Activated naive CD4-positive, alpha-beta T cell treated with Interleukin-2 at 50 U/mL for 16 hours (primary cell): ENCODE data around the gene ID1.

ENCODE experiments used
- DNase-seq: peaks from one replicate; pipeline ENCODE4 v3.0.0-alpha.2; 2020

The ID1 gene, protein sequence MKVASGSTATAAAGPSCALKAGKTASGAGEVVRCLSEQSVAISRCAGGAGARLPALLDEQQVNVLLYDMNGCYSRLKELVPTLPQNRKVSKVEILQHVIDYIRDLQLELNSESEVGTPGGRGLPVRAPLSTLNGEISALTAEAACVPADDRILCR

DNA sequence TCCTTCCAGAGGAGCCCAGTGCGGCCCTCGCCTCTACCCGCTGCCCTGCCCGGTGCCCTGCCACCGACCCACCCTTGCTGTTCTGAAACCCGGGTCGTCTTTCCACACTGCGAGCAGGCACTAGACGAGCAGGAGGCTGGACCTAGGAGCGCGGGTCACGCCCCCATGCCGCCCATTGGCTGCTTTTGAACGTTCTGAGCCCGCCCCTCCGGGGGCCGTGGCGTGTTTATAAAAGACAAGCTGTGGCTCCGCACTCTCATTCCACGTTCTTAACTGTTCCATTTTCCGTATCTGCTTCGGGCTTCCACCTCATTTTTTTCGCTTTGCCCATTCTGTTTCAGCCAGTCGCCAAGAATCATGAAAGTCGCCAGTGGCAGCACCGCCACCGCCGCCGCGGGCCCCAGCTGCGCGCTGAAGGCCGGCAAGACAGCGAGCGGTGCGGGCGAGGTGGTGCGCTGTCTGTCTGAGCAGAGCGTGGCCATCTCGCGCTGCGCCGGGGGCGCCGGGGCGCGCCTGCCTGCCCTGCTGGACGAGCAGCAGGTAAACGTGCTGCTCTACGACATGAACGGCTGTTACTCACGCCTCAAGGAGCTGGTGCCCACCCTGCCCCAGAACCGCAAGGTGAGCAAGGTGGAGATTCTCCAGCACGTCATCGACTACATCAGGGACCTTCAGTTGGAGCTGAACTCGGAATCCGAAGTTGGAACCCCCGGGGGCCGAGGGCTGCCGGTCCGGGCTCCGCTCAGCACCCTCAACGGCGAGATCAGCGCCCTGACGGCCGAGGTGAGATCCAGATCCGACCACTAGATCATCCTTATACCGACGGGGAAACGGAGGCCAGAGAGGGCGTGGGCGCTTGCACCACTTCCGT, at the start of gene ID1:
TSS of gene ID1 (plus strand) at position 259 of the 871 bp plus-strand sequence. CDS start at position 358, 99 bp downstream.
- DNase-seq = peak; percentile 93

DNA sequence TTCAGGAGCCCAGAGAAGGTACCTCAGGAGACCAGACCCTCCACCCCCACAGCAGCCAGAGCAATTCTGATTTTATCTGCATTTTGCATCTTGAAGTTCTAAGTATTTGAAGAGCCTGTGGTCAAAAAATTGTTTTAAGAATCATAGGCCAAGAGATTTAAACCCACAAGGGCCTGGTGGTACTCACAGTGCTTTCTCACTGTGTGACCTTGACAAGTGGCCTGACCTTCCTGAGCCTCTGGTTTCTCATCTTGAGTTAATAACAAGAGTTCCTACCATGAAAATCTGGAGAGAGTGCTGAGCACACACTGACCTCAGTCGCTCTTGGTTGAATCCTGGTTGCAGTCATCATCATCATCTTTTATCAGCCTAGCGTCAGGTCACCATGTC, 45.4 kb upstream of the ID1 start:
- no peak for DNase-seq

DNA sequence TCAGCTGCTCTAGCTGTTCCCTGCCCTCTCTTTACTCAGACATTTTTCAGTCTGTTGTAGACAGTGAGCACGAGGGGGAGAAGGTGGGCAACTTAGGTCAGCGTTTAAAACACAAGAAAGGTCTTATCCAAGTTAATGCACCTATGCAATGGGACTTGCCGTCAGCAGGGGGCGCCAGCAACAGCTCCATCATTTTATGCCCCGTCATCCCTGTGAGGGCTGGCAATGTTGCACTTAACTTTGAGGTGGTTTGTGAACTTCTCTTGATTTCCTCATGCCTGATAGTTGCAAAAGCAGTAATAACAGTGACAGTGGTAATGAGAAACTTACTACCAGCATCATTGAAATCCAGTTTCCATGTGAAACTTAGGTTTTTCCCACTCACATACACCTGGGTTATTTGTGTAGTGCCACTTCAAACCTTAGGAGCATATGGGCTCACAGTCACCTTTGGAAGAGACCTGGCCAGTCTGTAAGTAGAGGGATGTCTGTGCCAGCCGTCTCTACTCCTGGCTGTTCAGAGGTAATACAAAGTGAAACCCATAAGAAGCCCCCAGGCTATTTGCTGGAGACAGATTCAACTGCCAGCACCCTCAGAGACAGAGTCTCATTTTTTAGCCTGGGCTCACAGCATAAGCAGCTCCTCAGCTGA, 44.9 kb upstream of the ID1 start:
- DNase-seq = peak; percentile 80

DNA sequence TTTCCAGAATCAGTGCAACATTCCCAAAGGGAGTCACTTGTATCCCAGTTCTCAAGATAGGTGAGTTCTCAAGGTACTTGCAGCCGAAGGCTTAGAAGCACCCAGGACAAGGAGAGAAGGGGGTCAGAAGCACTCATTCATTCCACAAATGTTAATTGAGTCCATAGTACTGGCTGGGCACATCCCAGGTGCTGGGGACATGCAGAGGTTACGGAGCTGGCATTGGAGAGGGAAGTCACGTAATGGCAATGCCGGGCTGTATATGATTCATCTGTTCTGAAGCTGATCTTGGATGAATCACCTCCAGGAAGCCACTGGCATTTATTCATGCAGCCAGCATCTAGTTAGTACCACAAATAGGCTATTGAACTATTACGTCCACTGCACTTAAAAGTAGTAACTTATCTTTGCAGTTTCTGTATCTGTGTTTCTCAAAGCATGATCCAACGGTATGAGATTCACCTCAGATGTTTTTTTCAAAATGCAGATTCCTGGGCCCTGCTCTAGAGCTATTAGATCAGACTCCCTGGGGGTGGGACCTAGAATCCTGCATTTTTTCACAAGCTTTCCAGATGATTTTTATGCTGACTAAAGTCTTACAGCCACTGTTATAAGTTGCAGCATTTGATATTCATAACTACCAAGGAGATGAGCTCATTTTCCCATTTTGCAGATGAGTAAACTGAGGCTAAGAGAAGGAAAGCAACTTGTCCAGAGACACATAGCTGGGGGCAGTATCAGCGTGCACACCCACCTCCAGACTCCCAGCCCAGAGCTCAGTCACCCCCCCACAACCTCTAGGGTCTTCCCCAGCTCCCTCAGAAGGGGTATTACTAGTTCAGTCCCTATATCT, 44.1 kb upstream of the ID1 start:
- DNase-seq = no peak

DNA sequence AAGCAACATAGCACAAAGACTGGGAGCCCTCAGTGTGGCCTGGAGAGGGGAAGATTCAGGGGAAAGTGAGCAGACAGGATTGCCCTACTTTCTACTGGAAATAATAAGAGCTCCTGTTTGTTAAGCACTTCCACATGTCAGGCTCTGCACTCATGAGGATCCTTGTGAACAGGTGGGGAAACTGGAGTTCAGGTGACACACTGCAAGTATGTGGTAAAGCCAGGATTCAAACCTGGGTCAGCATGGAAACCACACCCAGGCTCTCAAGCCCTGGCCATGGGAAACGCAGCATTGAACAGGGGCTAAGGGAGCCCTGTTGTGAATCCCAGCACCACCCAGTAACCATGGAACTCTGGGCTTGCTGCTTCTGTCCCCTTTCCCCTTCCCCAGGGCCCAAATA, 42.8 kb upstream of the ID1 start:
- DNase-seq = no peak

DNA sequence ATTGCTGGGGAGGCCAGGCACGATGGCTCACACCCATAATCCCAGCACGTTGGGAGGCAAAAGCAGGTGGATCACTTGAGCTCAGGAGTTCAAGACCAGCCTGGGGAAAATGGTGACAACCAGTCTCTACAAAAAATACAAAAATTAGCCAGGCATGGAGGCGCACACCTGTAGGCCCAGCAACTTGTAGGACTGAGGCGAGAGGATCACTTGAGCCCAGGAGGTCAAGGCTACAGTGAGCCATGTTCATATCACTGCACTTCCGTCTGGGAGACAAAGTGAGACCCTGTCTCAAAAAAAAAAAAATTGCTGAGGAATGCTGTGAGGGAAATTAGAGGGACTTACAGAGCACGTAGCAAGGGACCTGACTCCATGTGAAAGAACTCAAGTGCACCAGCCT, 40.8 kb upstream of the ID1 start:
- no peak for DNase-seq

DNA sequence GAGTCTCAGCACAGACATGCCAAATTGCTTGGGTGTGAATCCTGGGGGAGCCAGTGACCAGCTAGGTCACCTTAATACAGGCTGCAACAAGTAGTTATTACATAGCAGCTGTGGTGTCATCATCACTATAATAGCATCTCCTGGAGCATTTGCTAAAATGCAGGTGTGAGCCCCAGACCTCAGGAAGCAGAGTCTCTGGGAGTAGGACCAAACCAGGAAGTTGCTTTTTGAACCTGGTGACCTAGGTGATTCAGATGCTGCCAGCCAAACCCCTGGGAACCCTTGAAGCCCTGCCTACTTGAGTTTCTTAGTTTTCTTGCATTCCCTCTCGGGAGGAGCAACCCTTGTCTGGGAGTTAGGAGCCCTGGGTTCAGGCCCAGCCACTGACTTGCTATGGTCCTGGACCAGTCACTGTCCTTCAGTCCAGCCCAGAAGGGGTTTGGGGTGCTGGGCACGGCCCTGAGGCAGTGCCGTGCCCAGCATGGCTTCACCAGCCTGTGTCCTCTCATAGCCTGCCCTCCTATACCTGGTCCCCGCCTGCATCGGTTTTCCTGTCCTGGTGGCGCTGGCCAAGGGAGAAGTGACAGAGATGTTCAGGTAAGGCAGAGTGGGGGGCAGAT, 39.3 kb upstream of the ID1 start:
- DNase-seq = no peak

DNA sequence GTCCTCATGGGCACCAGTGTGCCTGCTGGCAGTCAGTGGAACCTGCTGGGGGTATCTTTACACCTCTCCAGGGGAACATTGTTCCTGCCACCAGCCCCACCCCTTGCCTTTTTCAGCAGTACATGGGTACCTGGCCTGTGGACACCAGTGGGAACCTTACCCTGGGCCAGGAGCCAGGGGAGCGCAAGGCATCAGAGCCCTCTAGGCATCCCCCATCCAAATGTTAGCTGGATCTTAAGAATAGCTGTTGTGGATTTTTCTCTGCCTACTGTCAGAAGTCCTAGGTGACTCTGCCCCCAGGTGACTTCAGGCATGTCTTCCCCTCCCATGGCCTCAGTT, 38.8 kb upstream of the ID1 start:
- DNase-seq = no peak

DNA sequence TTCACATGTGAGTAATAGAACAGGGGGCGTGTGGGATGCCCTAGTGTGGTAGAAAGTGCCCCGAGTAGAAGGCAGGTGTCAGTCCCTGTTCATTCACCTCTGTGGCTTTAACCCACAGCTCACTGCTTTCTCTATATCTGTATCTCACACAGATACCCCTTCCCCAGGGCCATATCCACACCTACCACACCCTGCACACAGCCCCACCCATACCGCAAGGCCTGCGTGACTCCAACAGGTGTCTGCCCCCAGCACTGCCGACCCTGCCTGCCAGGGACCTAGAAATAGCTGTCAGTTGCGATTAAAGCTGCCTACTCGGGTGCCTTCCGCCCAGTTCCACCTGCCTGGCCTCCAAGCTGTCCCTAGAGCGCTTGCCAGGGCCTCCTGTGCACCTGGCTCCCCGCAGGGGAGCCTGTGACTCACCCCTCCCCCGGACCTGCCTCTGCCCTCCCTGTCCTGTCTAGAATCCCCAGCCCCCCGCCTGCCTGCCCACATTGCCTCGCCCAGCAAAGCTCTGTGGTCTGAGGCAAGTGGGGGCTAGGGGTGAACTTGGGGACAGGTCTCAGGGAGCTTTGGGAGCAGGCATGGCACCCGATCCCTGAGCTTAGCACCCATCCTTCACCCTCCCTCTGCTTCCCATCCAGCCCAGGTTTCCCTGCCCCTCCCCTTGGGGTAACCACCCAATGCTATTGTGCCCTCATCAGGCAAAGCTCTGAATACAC, 38.3 kb upstream of the ID1 start:
- peak; percentile 34 for DNase-seq

DNA sequence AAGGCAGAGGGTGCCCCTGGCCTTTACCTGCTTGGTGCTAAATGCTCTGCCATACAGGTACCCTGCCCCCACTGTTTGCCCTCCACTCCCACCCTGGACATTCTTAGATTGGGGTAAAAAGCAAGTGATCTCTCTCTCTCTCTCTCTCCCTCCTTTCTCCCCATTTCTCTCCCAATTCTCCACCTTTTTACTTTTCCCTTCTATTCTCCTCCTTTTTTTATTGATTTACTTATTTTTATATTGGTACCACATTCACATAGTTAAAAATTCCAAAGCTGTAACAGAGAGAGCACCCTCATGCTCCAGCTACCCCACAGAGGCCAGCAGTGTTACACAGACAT, 37.7 kb upstream of the ID1 start:
- no peak for DNase-seq

DNA sequence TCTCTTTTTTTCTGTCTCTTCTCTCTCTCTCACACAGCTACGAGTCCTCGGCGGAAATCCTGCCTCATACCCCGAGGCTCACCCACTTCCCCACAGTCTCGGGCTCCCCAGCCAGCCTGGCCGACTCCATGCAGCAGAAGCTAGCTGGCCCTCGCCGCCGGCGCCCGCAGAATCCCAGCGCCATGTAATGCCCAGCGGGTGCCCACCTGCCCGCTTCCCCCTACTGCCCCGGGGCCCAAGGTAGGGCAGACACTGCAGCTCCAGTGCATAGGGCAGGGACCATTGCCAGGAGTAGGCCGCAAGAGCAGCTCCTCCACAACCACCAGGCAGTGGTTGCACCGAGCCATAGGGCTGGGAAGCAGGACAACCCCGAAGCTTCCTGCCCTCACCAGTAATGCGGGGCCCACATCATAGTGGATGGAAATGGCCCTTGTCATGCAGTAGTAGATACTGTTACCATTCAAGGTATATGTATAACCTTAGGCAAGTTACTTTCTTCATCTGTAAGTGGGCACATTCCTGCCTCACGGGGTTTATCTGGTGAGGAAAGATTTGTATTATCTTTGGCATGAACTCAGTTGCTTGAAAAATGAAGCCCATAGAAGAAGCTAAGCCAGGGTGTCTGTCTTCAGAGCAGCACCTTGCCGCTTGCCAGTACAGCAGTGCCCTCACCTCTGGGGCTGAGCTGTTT, 36.9 kb upstream of the ID1 start:
- no peak for DNase-seq

DNA sequence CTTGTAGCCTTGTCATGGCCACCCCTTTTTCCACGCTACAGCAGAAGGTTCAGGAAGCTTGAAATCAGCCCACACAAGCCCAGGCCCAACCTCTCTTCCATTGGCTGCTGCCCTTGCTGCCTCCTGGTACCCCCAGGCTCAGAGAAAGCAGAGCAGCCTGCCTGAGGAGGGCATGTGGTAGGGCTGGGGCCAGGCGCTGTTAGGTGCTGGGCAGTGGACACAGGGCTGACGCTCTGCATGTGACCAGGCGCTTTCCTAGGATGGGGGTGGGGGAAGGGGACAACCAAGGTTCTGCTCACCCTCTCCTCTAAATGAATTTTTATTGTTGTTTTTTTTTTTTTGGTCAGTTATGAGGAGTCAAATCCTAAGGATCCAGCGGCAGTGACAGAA, 36.3 kb upstream of the ID1 start:
- no peak for DNase-seq

DNA sequence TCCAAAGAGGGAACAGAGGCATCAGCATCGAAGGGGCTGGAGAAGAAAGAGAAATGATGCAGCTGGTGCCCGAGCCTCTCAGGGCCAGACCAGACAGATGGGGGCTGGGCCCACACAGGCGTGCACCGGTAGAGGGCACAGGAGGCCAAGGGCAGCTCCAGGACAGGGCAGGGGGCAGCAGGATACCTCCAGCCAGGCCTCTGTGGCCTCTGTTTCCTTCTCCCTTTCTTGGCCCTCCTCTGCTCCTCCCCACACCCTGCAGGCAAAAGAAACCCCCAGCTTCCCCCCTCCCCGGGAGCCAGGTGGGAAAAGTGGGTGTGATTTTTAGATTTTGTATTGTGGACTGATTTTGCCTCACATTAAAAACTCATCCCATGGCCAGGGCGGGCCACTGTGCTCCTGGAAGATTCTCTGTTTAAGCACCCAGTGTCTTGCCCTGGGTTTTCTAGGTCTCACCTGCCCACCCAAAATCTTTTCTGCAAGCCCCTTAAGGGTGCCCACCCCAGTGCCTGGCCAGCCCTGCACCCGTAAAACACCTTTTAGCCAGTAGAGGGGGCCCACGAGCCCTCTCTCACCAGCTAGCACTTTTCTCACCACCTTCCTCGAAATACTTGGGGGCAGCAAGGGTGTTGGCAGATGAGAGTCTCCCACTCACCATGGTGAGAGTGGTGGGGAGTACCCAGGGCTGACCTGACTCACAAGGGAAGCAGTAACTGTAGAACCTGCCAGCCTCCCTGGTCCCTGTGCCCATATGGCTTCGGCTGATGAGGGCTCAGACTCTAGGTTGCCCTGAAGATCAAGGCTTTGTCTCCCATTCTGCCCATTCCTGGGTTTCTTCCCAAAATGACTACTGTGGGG, 35.7 kb upstream of the ID1 start:
- peak; percentile 69 for DNase-seq

DNA sequence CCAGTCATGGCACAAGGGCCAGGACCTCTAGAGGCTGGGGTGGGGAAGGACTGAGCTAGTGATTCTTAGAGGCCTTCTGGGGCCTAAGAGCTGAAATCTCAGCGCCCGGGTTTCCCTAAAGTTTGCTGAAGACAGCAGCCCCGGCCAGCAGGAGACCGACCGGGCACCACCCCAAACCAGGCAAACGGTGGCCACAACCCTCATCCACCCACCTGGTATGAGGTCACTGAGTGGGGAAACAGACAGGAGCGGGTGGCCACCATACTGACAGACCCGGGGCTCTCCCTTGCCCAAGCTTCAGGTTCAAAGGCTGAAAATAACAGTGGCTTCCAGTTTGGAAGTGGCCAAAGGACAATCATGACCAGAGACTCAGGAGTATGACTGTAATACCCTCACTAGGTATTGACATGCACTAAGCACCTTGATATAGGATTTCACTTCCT, 35.0 kb upstream of the ID1 start:
- no peak for DNase-seq

DNA sequence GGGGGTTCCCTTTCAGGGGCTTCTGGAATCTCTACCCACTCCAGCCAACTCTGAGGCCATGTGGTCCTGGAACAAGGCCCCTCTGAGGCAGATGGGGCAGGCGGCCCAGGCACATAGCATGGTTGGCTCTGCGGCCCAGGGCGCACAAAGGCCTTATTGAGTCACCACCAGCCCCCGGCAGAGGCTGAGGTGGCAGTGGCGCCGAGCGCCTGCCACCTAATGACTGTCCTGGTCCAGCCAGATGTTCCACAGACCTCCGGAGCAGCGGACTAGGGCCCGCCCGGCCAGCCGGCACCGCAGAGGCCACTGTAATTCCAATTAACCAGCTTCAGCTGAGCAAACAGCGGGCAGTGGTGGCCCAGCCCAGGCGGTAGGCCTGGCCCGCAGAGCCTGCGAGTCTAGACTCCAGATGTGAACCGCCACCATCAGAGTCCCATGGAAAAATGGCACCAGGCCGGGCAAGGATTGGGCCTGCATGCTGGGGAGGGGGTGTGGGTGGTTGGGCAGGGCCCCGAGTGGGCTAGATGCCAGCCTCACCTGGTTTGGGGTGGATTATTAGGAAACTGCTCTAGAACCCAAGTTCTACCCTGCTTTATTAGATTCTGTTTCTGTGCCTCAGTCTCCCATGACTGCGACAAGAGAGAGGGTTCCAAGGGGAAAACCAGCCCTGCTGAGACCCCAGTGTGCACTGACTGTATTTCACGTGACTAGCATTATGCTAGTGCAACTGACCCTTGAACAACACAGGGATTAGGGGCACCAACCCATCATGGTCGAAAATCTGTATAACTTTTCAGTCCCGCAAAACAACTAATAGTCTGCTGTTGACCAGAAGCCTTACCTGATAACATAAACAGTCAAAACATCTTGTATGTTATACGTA, 34.1 kb upstream of the ID1 start:
- DNase-seq = no peak

DNA sequence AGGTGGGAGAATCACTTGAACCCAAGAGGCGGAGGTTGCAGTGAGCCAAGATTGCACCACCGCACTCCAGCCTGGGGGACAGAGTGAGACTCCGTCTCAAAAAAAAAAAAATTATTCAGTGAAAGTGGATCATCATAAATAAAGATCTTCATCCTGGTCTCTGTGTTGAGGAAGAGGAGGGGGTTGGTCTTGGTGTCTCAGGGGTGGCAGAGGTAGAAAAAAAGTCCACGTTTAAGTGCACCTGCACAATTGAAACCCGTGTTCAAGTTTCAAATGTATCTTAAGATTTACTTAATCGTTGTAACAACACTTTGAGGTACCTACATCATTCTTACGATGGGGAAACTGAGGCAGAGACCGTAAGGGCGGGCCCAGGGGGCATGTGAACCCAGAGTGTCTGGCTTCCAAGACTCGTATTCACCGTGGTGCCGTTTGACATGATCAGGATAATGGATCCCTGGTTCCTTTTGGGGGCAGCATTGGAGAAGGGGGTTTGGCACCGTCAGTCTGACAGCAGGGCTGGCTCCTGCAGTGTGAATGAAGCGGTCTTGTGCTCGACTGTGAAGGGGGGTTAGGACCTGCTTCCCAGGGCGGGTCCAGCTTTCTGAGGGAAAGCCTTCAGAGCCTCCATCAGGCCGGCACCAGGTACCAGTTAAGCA, 32.9 kb upstream of the ID1 start:
- DNase-seq = no peak

DNA sequence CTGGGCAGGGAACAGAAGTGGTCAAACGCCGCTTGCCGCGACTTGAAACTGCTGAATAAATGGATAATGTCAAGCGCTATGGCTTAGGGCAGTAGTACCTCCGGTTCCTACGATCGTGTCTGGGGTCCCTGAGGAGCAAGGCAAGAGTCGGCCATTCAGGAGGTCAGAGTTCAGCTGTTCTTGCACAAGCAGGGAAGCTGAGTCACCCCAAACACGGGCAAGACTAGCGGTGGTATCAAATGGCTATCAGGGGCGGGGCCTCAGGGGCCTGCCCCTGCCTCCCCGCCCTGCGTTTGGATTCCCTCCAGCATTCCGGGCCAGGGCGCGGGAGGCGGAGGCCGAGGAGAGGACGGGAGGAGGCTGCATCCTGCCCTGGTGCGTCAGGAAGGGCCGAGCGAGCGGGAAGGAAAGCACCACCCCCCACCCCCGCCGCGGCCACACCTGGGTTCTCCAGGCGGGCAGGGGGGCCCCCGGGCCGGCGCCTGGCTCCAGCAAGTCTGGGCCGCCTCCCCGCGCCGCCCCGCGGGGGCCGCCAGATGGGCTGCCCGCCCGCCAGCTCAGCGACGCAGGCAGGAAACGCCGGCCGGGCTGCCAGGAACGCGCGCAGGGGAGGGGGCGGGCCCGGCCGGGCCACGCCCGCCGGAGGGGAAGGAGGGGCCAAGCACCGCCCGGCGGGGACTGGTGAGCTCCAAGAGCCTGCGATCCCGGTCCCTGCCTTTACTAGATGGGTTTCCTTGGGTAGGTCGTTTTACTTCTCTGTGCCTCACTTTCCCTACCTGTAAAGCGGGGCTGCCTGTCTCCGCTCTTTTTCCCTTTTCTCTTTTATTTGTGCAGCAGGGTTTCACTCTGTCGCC, 32.2 kb upstream of the ID1 start:
- peak; percentile 85 for DNase-seq
